GM13977 (cell line): ENCODE data around the gene GRP.

Experiments used
- DNase-seq: peaks from one replicate; pipeline ENCODE4 v3.0.0; 2012; ENCODE audit warnings: low spot score
- in situ Hi-C: fragments of 300-500 bp; cut with MboI; formaldehyde crosslinking; loops from one replicate; pipeline ENCODE4 v1.12.0; 2022; ENCODE audit warnings: low sequenced_read_pairs, low pct_unique_long_range_greater_than_20kb, mixed read lengths, inconsistent platforms; ENCODE audit not compliant: unreplicated experiment
- TF ChIP-seq, protein P1 (sequence below): IDR thresholded peaks from 2 replicates; pipeline ENCODE4 v1.5.1; 2012; ENCODE audit warnings: mild to moderate bottlenecking, control low read depth; ENCODE audit not compliant: insufficient read depth; ENCODE audit errors: extremely low read depth, missing control alignments

Gene GRP

DNA sequence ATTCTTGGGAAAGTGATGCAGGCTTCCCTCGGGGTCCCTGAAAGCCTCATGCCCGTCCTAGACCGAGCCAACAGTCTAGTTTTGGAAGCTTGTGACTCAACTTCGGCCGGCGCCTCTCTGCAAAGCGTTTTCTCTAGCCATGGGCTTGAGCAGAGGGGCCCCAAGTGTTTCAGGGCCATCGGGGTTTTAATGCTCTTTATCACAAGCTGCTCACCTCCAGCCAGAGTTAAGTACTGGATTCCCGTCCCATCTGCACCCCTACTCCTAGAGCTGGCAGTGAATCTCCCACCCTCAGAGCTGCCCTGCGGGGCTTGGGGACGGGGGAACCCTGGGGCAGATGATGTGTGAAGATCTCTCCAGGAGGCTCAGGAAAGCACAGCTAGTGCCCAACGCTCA, 46.0 kb downstream of the GRP start:
- DNase-seq = no peak

DNA sequence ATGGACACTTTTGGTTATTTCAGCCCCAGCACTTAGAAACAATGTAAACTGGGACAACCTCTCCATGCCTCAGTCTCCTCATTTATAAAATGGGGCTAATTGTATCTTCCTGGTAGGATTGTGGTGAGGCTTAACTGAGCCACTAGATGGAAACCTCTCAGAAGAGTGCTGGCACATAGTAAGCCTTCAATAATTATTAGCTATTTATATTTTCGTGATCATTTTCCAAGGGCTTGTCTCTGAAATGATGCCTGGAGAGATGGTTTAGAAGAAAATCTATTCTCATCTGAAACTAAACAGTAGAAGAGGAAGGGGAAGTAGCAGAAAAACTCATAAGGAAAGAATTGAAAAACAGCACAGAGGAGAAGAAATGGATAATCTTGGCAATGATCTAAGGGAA, 46.5 kb downstream of the GRP start:
- TF ChIP-seq, protein P1, sequence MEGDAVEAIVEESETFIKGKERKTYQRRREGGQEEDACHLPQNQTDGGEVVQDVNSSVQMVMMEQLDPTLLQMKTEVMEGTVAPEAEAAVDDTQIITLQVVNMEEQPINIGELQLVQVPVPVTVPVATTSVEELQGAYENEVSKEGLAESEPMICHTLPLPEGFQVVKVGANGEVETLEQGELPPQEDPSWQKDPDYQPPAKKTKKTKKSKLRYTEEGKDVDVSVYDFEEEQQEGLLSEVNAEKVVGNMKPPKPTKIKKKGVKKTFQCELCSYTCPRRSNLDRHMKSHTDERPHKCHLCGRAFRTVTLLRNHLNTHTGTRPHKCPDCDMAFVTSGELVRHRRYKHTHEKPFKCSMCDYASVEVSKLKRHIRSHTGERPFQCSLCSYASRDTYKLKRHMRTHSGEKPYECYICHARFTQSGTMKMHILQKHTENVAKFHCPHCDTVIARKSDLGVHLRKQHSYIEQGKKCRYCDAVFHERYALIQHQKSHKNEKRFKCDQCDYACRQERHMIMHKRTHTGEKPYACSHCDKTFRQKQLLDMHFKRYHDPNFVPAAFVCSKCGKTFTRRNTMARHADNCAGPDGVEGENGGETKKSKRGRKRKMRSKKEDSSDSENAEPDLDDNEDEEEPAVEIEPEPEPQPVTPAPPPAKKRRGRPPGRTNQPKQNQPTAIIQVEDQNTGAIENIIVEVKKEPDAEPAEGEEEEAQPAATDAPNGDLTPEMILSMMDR = no peak
- in situ Hi-C loops = no loop called here
- DNase-seq = no peak

More for the DNA sequence above, 46.0 kb downstream of the GRP start:
- TF ChIP-seq, protein P1 = no peak
- in situ Hi-C loops = no loop called here

DNA sequence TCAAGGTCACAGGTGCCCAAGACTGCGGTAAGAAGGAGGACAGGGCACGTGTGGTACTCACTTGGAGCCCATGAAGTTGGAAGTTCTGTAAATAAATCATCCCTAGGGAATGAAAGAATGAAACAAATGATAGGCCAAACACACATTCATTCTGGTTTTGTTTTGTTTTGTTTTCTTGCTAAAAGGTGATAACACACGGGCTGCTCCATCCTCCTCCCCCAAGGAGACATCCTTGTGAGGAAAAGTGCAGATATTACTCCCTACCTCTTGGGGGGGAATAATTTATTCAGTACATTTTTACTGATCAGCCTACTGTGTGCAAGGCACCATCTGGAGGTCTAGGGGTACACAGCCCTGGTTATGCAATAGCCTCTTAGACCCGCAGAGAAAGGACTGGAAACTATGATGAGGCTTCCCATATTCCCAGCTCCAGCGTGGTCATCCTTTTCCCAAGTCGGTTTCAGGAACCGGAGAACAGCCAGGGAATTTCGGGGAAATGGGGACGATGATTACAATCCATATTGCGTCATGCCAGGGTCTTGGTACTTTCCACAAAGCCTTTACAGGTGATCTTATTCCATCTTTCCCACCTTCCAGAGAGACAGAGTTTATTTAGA, 47.0 kb downstream of the GRP start:
- no peak for DNase-seq
- TF ChIP-seq, protein P1 = no peak
- in situ Hi-C loops = no loop called here

DNA sequence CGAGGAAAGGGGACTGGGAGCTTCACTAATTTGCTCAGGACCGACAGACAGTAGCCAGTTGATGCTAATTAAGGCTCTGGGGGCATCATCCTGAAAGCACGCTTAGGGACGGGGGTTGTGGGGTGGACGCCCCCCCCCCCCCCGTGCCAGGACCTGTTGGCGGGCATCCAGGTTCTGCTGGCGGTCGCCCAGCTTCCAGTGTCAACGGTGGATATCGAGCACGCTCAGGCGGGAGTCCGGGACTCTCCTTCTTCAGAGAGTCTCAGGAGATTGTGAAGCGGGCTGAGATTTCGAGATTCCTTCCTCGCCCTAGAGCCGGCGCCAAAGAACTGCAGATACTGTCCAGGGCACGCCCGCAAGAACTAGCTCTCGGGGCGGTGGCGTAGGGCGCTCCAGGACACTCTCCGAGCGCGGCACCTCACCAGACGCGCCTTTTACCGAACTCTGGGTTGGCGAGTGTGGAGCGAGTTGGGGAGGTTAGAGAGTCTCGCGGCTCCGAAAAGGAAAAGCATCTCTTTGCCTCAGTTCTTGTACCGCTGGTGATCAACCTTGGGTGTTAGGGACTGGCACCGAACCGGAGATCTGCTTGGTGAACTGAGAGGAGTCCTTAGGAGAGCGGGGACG, 47.7 kb downstream of the GRP start:
- TF ChIP-seq, protein P1 = no peak
- in situ Hi-C loops = no loop called here
- DNase-seq = peak; percentile 40

DNA sequence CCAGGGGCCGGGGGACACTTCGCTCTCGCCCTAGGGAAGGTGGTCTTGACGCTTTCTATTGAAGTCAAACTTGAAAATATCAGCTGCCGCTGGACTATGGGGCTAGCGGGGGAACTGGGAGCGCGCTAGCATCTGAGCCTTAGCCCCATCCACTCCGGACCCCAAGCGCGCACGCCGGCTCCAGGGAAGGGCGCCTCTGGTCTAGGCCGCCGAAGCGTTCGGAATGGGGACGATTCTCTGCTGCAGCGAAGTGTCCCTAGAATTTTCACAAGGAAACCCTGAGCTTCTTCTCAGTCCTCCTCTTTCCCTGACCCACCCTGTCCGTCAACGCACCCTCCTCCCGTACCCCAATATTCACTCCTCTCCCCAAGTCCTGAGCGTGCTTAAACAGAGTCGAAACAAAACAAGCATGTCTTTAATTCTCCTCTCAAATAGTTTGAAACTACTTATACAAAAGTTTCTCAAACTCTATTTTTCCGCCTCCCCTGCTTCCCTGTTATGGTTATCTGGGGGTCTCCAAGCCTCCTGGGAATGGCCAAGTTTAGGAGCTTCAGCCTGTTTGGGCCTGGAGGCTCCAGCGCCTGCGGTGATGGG, 48.3 kb downstream of the GRP start:
- TF ChIP-seq, protein P1 = no peak
- in situ Hi-C loops = no loop called here
- DNase-seq = peak; percentile 23

DNA sequence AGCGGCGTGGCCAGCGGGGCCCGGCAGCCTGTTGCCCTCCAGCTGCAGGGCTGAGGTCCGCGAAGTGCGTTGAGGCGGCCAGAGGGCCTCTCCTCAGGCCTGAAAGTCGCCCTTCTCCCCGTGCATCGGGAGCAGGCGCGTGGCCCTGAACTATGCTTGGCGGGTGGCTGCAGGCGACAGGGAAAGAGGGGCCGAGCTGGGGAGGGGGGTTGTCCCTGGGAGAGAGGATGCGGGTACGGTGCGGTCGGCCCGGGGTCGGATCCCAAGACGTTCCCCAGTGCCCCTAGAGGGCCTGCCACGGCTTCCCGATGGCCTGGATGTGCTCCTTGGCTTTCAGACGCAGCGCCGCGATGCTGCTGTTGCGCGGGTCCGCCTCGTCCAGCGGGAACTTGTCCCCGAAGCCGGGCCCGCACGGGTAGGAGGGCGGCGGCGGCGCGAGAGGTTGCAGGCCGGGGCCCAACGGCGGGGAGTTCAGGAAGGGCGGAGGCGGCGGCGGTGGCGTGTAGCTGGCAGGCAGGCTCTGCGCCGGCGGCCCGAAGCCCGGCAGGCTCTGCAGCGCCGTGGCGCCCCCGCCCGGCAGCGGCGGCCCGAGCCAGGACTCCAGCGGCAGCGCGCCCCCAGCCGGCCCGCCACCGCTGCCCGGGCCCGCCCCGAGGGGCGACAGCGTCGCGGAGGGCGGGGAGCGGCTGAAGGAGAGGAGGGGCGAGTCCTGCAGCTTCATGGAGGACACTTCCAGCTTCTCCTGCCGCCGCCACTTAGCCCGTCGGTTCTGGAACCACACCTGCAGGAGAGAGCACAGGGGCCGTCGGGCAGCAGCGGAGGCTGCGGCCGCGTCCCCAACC, 49.0 kb downstream of the GRP start:
- TF ChIP-seq, protein P1 = peak; percentile 67
- peak; percentile 89 for DNase-seq
- in situ Hi-C loops = no loop called here
